ENCODE data around the gene C1QTNF8.

The C1QTNF8 gene

GRCh38 chr16:1122398-1122765 lies 26.3 kb upstream of the C1QTNF8 start:
- ATAC-seq = no peak
- no peak for TF ChIP-seq ARNTL (CRISPR knock-in tag; IDR thresholded peaks at IDR 0.05; ENCODE audit: borderline replicate concordance, low read depth)
- no peak for TF ChIP-seq ZFP30 (CRISPR knock-in tag; IDR thresholded peaks at IDR 0.05)
- no peak for TF ChIP-seq TCF4 (CRISPR knock-in tag; IDR thresholded peaks at IDR 0.05; ENCODE audit: borderline replicate concordance)
- TF ChIP-seq CREB5 (CRISPR knock-in tag; IDR thresholded peaks at IDR 0.05; ENCODE audit: low read depth) = no peak
- TF ChIP-seq ISL1 (CRISPR knock-in tag; IDR thresholded peaks at IDR 0.05) = no peak
- TF ChIP-seq PPARA (CRISPR knock-in tag; IDR thresholded peaks at IDR 0.05; ENCODE audit: borderline replicate concordance) = no peak
- no peak for TF ChIP-seq ZFP3 (CRISPR knock-in tag; IDR thresholded peaks at IDR 0.05)
- no peak for TF ChIP-seq OSR1 (CRISPR knock-in tag; IDR thresholded peaks at IDR 0.05)

GRCh38 chr16:1121601-1122397 lies 25.8 kb upstream of the C1QTNF8 start:
- ATAC-seq = no peak
- TF ChIP-seq ZFP30 (CRISPR knock-in tag; IDR thresholded peaks at IDR 0.05) (no peak), TCF4 (CRISPR knock-in tag; IDR thresholded peaks at IDR 0.05; ENCODE audit: borderline replicate concordance) (no peak), PPARA (CRISPR knock-in tag; IDR thresholded peaks at IDR 0.05; ENCODE audit: borderline replicate concordance) (no peak), OSR1 (CRISPR knock-in tag; IDR thresholded peaks at IDR 0.05) (no peak), ISL1 (CRISPR knock-in tag; IDR thresholded peaks at IDR 0.05) (no peak), ZFP3 (CRISPR knock-in tag; IDR thresholded peaks at IDR 0.05) (no peak), PATZ1 (CRISPR knock-in tag; IDR thresholded peaks at IDR 0.05; ENCODE audit: borderline replicate concordance) (no peak), TOX (CRISPR knock-in tag; IDR thresholded peaks at IDR 0.05; ENCODE audit: borderline replicate concordance) (no peak), RARB (CRISPR knock-in tag; IDR thresholded peaks at IDR 0.05) (no peak), POU6F1 (CRISPR knock-in tag; IDR thresholded peaks at IDR 0.05; ENCODE audit: borderline replicate concordance, low read depth) (no peak), ESRRG (CRISPR knock-in tag; IDR thresholded peaks at IDR 0.05) (no peak), SNAI2 (CRISPR knock-in tag; IDR thresholded peaks at IDR 0.05) (no peak)

- TF ChIP-seq SNAI2 (CRISPR knock-in tag; IDR thresholded peaks at IDR 0.05) (no peak), ZFP30 (CRISPR knock-in tag; IDR thresholded peaks at IDR 0.05) (no peak), PATZ1 (CRISPR knock-in tag; IDR thresholded peaks at IDR 0.05; ENCODE audit: borderline replicate concordance) (no peak), CSRNP3 (CRISPR knock-in tag; IDR thresholded peaks at IDR 0.05) (no peak), ZNF70 (CRISPR knock-in tag; IDR thresholded peaks at IDR 0.05) (no peak), ESRRG (CRISPR knock-in tag; IDR thresholded peaks at IDR 0.05) (no peak), TCF4 (CRISPR knock-in tag; IDR thresholded peaks at IDR 0.05; ENCODE audit: borderline replicate concordance) (no peak), CREB5 (CRISPR knock-in tag; IDR thresholded peaks at IDR 0.05; ENCODE audit: low read depth) (no peak)
Observed at GRCh38 chr16:1121009-1121408, 25.0 kb upstream of the C1QTNF8 start.

More at GRCh38 chr16:1121009-1121408, 25.0 kb upstream of the C1QTNF8 start:
- no peak for ATAC-seq

Measured in SK-N-SH treated with all-trans-retinoic acid at 6 μM for 48 hours (cell line).